NCI-H1092 (cell line): Measurements from ENCODE around the gene PAXIP1.

Source experiments
- DNase-seq: peaks from one replicate; lab custom pipeline; 2025; lab: John Stamatoyannopoulos, UW

PAXIP1 gene

GRCh38 chr7:154911862-154912455, 91.0 kb downstream of the PAXIP1 start:
- DNase-seq, result no peak

- no peak for DNase-seq
Observed at GRCh38 chr7:154911411-154911810, 91.5 kb downstream of the PAXIP1 start.

GRCh38 chr7:154910977-154911376, 91.9 kb downstream of the PAXIP1 start:
- no peak for DNase-seq

GRCh38 chr7:154910125-154910524, 92.8 kb downstream of the PAXIP1 start:
- no peak for DNase-seq

- DNase-seq, result no peak
Observed at GRCh38 chr7:154909241-154910105, 93.5 kb downstream of the PAXIP1 start.

GRCh38 chr7:154907651-154908620, 95.0 kb downstream of the PAXIP1 start:
- DNase-seq, result no peak

- no peak for DNase-seq
Observed at GRCh38 chr7:154906736-154907355, 96.1 kb downstream of the PAXIP1 start.

GRCh38 chr7:154906201-154906600, 96.7 kb downstream of the PAXIP1 start:
- DNase-seq, result no peak

GRCh38 chr7:154905615-154906014, 97.3 kb downstream of the PAXIP1 start:
- DNase-seq, result no peak

GRCh38 chr7:154905146-154905545, 97.8 kb downstream of the PAXIP1 start:
- no peak for DNase-seq

- no peak for DNase-seq
Observed at GRCh38 chr7:154903083-154903731, 99.7 kb downstream of the PAXIP1 start.

GRCh38 chr7:154902600-154903082, 100.3 kb downstream of the PAXIP1 start:
- DNase-seq, result no peak

- DNase-seq, result no peak
Observed at GRCh38 chr7:154899862-154900261, 103.1 kb downstream of the PAXIP1 start.

GRCh38 chr7:154898973-154899855, 103.7 kb downstream of the PAXIP1 start:
- no peak for DNase-seq

GRCh38 chr7:154896076-154896475, 106.8 kb downstream of the PAXIP1 start:
- DNase-seq, result no peak
